SIG-M5 treated with dmso at 0.1 percent for 504 hours (cell line): Measurements from ENCODE around the gene SLC15A1.

Source experiments
- DNase-seq: peaks from one replicate; lab custom pipeline; 2025; ENCODE audit not compliant: unreplicated experiment; lab: John Stamatoyannopoulos, UW

The SLC15A1 gene, protein sequence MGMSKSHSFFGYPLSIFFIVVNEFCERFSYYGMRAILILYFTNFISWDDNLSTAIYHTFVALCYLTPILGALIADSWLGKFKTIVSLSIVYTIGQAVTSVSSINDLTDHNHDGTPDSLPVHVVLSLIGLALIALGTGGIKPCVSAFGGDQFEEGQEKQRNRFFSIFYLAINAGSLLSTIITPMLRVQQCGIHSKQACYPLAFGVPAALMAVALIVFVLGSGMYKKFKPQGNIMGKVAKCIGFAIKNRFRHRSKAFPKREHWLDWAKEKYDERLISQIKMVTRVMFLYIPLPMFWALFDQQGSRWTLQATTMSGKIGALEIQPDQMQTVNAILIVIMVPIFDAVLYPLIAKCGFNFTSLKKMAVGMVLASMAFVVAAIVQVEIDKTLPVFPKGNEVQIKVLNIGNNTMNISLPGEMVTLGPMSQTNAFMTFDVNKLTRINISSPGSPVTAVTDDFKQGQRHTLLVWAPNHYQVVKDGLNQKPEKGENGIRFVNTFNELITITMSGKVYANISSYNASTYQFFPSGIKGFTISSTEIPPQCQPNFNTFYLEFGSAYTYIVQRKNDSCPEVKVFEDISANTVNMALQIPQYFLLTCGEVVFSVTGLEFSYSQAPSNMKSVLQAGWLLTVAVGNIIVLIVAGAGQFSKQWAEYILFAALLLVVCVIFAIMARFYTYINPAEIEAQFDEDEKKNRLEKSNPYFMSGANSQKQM

DNA sequence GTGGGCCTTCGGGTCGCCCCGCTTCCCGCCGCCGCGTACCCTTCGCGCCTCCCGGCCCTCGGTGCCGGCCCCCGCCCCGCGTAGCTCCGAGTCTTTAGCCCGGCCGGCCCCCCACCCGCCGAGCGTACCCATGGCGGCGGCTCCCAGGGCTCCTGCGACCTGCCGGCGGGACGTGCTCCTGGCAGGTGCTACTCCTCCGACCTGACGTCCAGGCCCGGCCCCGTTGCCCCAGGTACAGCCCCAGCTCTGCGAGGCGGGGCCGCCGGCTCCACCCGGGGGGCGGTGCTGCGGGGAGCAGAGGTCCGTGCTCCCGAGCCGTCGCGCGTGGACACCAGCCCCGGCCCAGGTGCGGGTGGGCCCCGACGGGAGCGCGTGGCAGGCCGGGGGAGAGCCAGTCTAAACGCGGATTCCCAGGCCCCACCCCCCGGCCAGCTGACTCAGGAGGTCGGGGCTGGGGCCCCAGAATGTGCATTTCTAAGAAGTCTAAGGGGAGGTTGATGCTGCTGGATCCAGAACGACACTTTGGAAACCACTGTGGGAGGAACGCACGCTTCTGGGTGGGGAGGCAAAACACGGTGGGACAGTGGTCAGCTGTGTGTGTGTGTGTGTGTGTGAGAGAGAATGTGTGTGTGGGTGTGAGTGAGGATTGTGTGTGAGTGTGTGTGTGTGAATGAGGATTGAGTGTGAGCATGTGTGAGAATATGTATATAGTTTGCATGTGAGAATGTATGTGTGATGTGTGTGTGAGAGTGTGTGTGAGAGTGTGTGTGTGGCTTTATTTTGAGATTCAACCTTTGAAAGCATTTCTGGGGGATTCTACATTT is at the start of gene SLC15A1:
SLC15A1 (minus strand) TSS at position 206 of the 824 bp plus-strand sequence; CDS start at position 132, 74 bp downstream.
- DNase-seq: no peak

DNA sequence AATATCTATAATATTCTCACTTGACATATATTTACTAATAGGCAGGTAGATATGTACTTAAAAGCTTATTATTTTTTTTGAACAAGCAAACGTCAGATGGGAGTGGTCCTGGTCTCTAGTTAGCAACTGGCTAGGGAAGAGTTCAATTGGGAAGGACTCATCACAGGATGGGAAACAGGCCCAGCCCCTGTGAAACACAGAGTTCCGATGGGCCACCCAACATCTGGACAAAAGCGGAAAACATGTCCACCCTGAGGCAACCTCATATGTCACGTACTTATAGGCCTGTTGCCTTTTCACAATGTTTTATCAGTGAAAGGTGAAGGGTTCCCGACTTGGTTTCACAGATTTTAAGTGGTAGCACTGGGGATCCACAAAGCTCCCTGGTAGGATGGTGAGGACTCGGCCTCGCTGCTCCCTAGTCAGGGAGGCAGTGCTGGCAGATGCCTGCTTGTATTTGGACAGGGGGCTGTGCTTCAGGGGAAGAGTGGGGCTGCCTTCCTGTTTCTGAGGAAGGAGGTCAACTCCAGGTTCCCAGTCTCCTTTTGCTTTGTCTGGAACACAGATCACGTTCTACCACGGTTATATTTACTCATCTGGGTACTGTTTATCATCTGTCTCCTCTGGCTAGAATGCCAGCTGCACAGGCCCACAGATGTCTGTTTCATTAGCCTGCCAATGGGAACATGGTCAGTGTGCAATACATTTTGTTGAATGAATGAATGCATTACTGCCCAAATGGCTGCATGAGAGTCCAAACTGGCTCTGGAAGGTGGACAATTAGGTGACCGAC is 49.4 kb upstream of the SLC15A1 start:
- no peak for DNase-seq

- DNase-seq: no peak
These were observed 47.6 kb upstream of the SLC15A1 start for GRCh38 chr13:98800078-98800477.

- no peak for DNase-seq
These were observed 46.6 kb upstream of the SLC15A1 start for GRCh38 chr13:98798849-98799645.

- DNase-seq: no peak
These were observed 45.0 kb upstream of the SLC15A1 start for GRCh38 chr13:98797456-98797855.

GRCh38 chr13:98796798-98797197 is 44.3 kb upstream of the SLC15A1 start:
- no peak for DNase-seq

GRCh38 chr13:98796191-98796590 is 43.7 kb upstream of the SLC15A1 start:
- no peak for DNase-seq

GRCh38 chr13:98795220-98795619 is 42.7 kb upstream of the SLC15A1 start:
- DNase-seq: no peak

GRCh38 chr13:98794498-98794897 is 42.0 kb upstream of the SLC15A1 start:
- no peak for DNase-seq

DNA sequence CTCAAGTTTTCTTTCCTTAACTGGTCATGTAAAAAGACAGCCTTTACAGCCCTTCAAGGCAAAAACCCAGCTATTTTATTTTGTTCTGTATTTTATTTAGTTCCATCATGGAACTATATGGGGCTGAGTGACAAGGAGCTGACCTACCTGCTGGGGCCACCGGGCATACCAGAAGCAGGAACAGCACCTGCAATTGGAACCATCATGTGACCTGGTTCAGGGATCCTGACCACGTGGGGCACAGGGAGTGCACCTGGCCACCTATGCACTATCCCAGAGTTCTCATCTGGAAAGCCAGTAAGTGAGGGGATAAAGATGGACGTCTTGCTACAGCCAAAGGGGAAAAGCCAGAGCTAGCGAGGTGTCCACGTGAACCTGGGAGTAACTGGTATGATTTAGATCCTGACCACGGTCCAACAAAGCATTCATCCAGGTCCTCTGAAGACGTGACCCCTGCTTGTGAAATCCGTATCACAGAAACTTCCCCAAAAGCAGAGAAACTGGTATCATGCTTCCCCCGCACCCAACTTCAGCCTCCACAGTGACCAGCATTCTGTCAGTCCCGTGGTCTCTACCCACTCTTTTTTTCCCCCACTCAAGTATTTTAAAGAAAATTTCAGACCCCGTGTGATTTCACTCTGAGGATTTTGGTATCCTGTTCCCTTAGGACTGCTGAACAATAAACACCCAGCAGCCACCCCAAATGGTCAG is 40.5 kb upstream of the SLC15A1 start:
- no peak for DNase-seq

DNA sequence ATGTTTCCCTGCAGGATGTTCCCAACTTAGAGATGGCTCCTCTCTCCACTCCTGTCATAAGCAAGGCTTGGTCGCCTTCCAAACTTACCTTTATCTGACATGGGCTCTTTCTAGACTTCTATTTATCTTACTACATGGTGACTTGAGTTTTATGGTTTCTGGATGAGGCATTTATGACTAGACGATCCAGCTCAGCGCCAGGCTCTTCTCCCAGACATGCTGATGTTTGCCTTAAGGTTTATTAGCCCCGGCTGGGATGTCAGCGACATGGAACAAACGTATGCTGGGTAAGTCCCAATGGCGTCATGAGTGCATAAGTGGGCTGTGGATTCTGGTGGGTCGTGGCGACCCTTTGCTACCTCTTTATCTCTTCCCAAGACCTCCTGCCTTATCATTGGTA is 39.8 kb upstream of the SLC15A1 start:
- no peak for DNase-seq

- no peak for DNase-seq
These were observed 39.1 kb upstream of the SLC15A1 start for GRCh38 chr13:98791611-98792010.

GRCh38 chr13:98787996-98788395 is 35.5 kb upstream of the SLC15A1 start:
- DNase-seq: no peak

DNA sequence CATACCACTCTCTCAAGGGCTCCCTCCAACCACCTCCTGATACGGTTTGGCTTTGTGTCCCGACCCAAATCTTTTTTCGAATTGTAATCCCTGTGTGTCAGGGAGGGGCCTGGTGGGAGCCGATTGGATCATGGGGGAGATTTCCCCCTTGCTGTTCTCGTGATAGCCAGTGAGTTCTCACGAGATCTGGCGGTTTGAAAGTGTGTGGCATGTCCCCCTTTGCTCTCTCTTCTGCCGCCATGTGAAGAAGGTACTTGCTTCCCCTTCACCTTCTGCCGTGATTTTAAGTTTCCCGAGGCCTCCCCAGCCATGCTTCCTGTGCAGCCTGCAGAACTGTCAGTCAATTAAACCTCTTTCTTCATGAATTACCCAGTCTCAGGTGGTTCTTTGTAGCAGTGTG is 34.7 kb upstream of the SLC15A1 start:
- no peak for DNase-seq

DNA sequence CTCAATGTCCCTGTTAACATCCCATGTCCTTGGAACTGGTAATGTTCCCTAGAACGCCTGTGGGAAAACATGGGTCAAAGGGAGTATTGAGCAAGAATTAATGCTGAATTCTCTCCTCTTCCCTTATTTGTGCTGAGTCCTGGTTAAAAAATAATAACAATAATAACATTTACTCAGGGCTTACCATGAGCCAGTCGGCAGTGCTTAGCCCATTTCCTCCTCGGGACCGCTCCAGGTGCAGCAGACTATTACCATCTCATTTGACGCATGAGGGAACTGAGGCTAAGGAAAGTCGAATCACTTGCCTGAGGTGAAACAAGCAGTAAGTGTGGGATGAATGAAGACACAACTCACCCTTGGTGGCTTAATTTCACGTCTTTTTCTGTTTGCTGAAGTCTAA is 33.6 kb upstream of the SLC15A1 start:
- DNase-seq: no peak

DNA sequence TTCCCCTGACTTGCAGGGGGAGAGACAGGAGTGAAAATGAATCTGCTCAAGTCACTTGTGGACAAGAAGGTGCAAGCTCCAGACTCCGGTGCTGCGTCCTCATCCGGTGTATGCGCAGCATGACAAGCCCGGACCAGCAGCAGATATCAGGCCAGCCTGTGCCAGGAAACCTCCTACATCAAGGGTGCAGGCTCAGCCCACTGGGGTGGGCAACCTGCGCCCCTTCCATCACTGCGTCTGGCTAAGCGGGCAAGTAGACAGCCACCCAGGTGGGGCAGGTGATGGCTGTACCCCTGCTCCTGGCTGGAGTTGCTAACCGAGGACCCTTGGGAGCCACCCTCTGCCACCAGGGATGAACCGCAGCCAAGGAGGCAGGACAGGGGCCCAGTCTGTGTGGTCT is 32.9 kb upstream of the SLC15A1 start:
- DNase-seq: no peak

DNA sequence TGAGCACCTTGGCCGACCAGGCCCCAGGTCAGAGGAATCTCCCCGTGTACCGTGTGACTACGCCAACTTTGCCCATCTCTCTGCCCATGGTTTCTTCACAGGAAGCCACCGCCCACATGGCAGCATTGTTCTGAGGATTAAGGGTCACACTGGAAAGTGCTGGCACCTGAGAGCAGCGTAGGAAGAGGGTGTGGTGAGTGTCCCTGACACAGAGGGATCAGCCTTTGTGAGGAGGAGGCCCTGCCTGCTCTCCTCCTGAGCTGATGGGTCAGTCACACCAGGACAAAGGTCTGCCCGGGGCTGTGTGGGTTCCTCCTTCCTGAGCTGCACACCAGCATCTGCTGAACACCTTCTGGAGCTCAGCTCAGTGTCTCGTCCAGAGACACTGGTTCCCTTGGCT is 32.2 kb upstream of the SLC15A1 start:
- DNase-seq: no peak

GRCh38 chr13:98783856-98784478 is 31.5 kb upstream of the SLC15A1 start:
- DNase-seq: no peak

- no peak for DNase-seq
These were observed 30.2 kb upstream of the SLC15A1 start for GRCh38 chr13:98782654-98783053.
